GM12878 (cell line): ENCODE data around the gene WDR77. TPM values are rescaled to one million over a fixed set of nuclear protein-coding genes. Genes with fewer than 3 reads are reported as not detected.
A peak's percentile ranks its signal among the peaks of the same experiment; 100 is the strongest.

Source experiments
- ATAC-seq: fragments of 200-7000 bp; cut with Tn5 transposase; 3 replicates; pipeline ENCODE4 v1.9.1; 2020; ENCODE audit warnings: mild to moderate bottlenecking, moderate library complexity
- BruUV-seq: library from RNA; stranded (reverse); fragments of 400-500 nt; replicated peaks from 2 replicates; lab custom pipeline; 2021; lab: Mats Ljungman, UMichigan
- CTCF ChIA-PET: fragments of 300-600 bp; sonication (Branson Sonifier 250); formaldehyde crosslinking; extraction: SDS; loops from one replicate; lab custom pipeline; 2021; ENCODE audit warnings: inconsistent platforms; lab: Yijun Ruan, JAX
- POLR2A ChIA-PET: fragments of 350-600 bp; formaldehyde crosslinking; extraction: SDS; loops from one replicate; lab custom pipeline; 2021; ENCODE audit warnings: inconsistent platforms; lab: Charles Lee
- RAD21 ChIA-PET: fragments of 300-600 bp; sonication (Branson Sonifier 250); formaldehyde crosslinking; loops from one replicate; lab custom pipeline; 2023; ENCODE audit warnings: antibody characterized with exemption; ENCODE audit not compliant: unreplicated experiment; lab: Charles Lee
- SMC1A ChIA-PET: fragments of 300-600 bp; sonication (Branson Sonifier 250); formaldehyde crosslinking; loops from one replicate; lab custom pipeline; 2023; ENCODE audit not compliant: unreplicated experiment, uncharacterized antibody; lab: Charles Lee
- DNase-seq: peaks from one replicate; pipeline ENCODE4 v3.0.0-alpha.2; 2011; ENCODE audit warnings: low read depth, low spot score
- FAIRE-seq: peaks from 3 replicates; lab custom pipeline; 2011; peaks lifted over from hg19 to GRCh38; lab: Jason Lieb, UNC
- H2AFZ ChIP-seq: 2 replicates; pipeline ENCODE4 v1.6.0; 2011; ENCODE audit warnings: low read depth, low read length, control low read depth; ENCODE audit not compliant: control insufficient read depth
- H3K27ac ChIP-seq: 2 replicates; pipeline ENCODE4 v1.5.1; 2011; ENCODE audit warnings: control low read depth; ENCODE audit not compliant: control insufficient read depth, insufficient read depth
- H3K27me3 ChIP-seq, 2 experiments: replicated peaks in 1 of 2; 2 replicates each; pipeline versions ENCODE4 v1.6.0 to v1.6.1; 2011; ENCODE audit warnings: low read length in 1 of 2; ENCODE audit not compliant: control insufficient read depth in 2 of 2, insufficient read depth in 2 of 2
- H3K36me3 ChIP-seq, 2 experiments: 2 replicates each; pipeline ENCODE4 v1.5.1; 2011; ENCODE audit warnings: low read length in 1 of 2; ENCODE audit not compliant: control insufficient read depth in 2 of 2, insufficient read depth in 2 of 2
- H3K4me1 ChIP-seq: 2 replicates; pipeline ENCODE4 v1.6.1; 2011; ENCODE audit warnings: mild to moderate bottlenecking, low read length, moderate library complexity, mixed read lengths; ENCODE audit not compliant: control insufficient read depth, insufficient read depth
- H3K4me2 ChIP-seq: 2 replicates; pipeline ENCODE4 v1.6.0; 2011; ENCODE audit warnings: control low read depth; ENCODE audit not compliant: control insufficient read depth, insufficient read depth
- H3K4me3 ChIP-seq: fragments of 200-600 bp; sonication (generic); 2 replicates; pipeline ENCODE4 v1.5.1; 2016
- H3K79me2 ChIP-seq: 2 replicates; pipeline ENCODE4 v1.6.0; 2011; ENCODE audit warnings: low read length; ENCODE audit not compliant: control insufficient read depth, insufficient read depth
- H3K9ac ChIP-seq: 2 replicates; pipeline ENCODE4 v1.8.0; 2011; ENCODE audit warnings: low read length, control low read depth, mixed read lengths; ENCODE audit not compliant: control insufficient read depth, insufficient read depth
- H3K9me3 ChIP-seq: replicated peaks from 3 replicates; pipeline ENCODE4 v1.5.1; 2011; ENCODE audit warnings: mild to moderate bottlenecking, low read length; ENCODE audit not compliant: control insufficient read depth, insufficient read depth
- H4K20me1 ChIP-seq: 2 replicates; pipeline ENCODE4 v1.6.0; 2011; ENCODE audit not compliant: control insufficient read depth, insufficient read depth
- CREB1 ChIP-seq: IDR thresholded peaks from 2 replicates; pipeline ENCODE4 v1.6.1; 2012; ENCODE audit warnings: low read depth, mild to moderate bottlenecking, inconsistent platforms
- FOS ChIP-seq: IDR thresholded peaks from 3 replicates; pipeline ENCODE4 v1.6.1; 2011; ENCODE audit warnings: borderline replicate concordance; ENCODE audit not compliant: insufficient read length; ENCODE audit errors: extremely low read depth
- FOXK2 ChIP-seq: fragments of 450-650 bp; IDR thresholded peaks from 2 replicates; pipeline ENCODE4 v1.6.1; 2017; ENCODE audit warnings: mild to moderate bottlenecking, moderate library complexity
- FOXM1 ChIP-seq: IDR thresholded peaks from 2 replicates; pipeline ENCODE4 v1.6.1; 2012; ENCODE audit warnings: low read depth, mild to moderate bottlenecking, inconsistent platforms, low read length, moderate library complexity
- GATAD2B ChIP-seq: fragments of 450-650 bp; conservative IDR thresholded peaks from 2 replicates; pipeline ENCODE4 v1.6.1; 2017; ENCODE audit warnings: low read depth, mild to moderate bottlenecking, moderate library complexity
- IRF4 ChIP-seq: IDR thresholded peaks from 2 replicates; pipeline ENCODE4 v1.6.1; 2011; ENCODE audit warnings: low read depth, low read length
- JUND ChIP-seq: IDR thresholded peaks from 2 replicates; pipeline ENCODE4 v1.6.1; 2012; ENCODE audit warnings: low read depth, mild to moderate bottlenecking, low read length, improper control_type of control experiment, moderate library complexity
- KAT2A ChIP-seq: conservative IDR thresholded peaks from 2 replicates; pipeline ENCODE4 v1.6.1; 2011; ENCODE audit warnings: low read depth, low read length; ENCODE audit not compliant: control insufficient read depth
- KLF5 ChIP-seq: fragments of 450-650 bp; IDR thresholded peaks from 2 replicates; pipeline ENCODE4 v1.6.1; 2014; ENCODE audit warnings: mild to moderate bottlenecking; ENCODE audit not compliant: partially characterized antibody
- LARP7 ChIP-seq: fragments of 450-650 bp; IDR thresholded peaks from 2 replicates; pipeline ENCODE4 v1.6.1; 2017; ENCODE audit warnings: mild to moderate bottlenecking
- NR2C2 ChIP-seq: IDR thresholded peaks from 2 replicates; pipeline ENCODE4 v1.6.1; 2011; ENCODE audit warnings: borderline replicate concordance, low read depth; ENCODE audit not compliant: control insufficient read depth, insufficient read length
- POLR2A ChIP-seq: IDR thresholded peaks from 2 replicates; pipeline ENCODE4 v1.6.1; 2011; ENCODE audit warnings: low read depth, mild to moderate bottlenecking, low read length
- POLR2AphosphoS5 ChIP-seq: IDR thresholded peaks from 2 replicates; pipeline ENCODE4 v1.6.1; 2011; ENCODE audit warnings: mild to moderate bottlenecking, low read length, inconsistent platforms
- POU2F2 ChIP-seq: IDR thresholded peaks from 3 replicates; pipeline ENCODE4 v1.6.1; 2011; ENCODE audit warnings: low read depth, mild to moderate bottlenecking, low read length, borderline replicate concordance
- RB1 ChIP-seq: fragments of 450-650 bp; formaldehyde crosslinking; IDR thresholded peaks from 2 replicates; pipeline ENCODE4 v1.6.1; 2017; ENCODE audit warnings: mild to moderate bottlenecking, borderline replicate concordance
- SMC3 ChIP-seq: IDR thresholded peaks from 2 replicates; pipeline ENCODE4 v1.6.1; 2011; ENCODE audit warnings: low read length, improper control_type of control experiment, borderline replicate concordance
- STAT1 ChIP-seq: fragments of 450-650 bp; conservative IDR thresholded peaks from 2 replicates; pipeline ENCODE4 v1.6.1; 2014; ENCODE audit warnings: antibody characterized with exemption, mild to moderate bottlenecking
- ZNF622 ChIP-seq: fragments of 450-650 bp; IDR thresholded peaks from 2 replicates; pipeline ENCODE4 v1.6.1; 2017; ENCODE audit warnings: mild to moderate bottlenecking, inconsistent platforms
- WGBS: methylation state at CpG from one replicate; pipeline ENCODE4 v1.1.6; 2016; ENCODE audit warnings: low lambda C conversion rate; ENCODE audit not compliant: insufficient replicate concordance, insufficient coverage; ENCODE audit errors: missing lambda C conversion rate; 5-methylcytosine and 5-hydroxymethylcytosine counted together
- in situ Hi-C: fragments of 300-500 bp; cut with MboI; formaldehyde crosslinking; loops from 9 replicates; pipeline ENCODE4 v1.14.3; 2018; ENCODE audit warnings: mixed read lengths
- intact Hi-C: fragments of 100-400 bp; cut with micrococcal nuclease; formaldehyde crosslinking; loops from one replicate; pipeline ENCODE4 v1.14.2; 2022; ENCODE audit not compliant: unreplicated experiment
- polyA plus RNA-seq, 11 experiments: library from polyadenylated mRNA; depleted of rRNA in 4 of 11; unstranded in 6 of 11; stranded (reverse) in 5 of 11; fragments of >200 nt; fragmentation: Nextera tagmentation in 4 of 11; fragmentation: Illumina TruSeq in 1 of 11; extraction: Ambion mirVana in 4 of 11; extraction: Trizol in 1 of 11; gene quantifications; 1 replicate in 1 of 11; 2 replicates in 10 of 11; pipeline versions ENCODE4 v1.2.1 to v1.2.3, GENCODE V29; 2011 to 2016; ENCODE audit warnings: inconsistent platforms in 2 of 11, missing spikeins in 2 of 11, low read depth in 1 of 11
- total RNA-seq, 4 experiments: library from RNA; depleted of rRNA in 3 of 4; stranded (reverse); fragments of >200 nt in 3 of 4; fragmentation: Illumina TruSeq in 1 of 4; extraction: Trizol in 1 of 4; gene quantifications; 2 replicates each; pipeline versions ENCODE4 v1.2.1 to v1.2.3, GENCODE V29; 2013 to 2021
- TF ChIP-seq, protein P1 (sequence below): IDR thresholded peaks from 2 replicates; pipeline ENCODE4 v1.6.1; 2011; ENCODE audit warnings: low read depth, low read length, improper control_type of control experiment, borderline replicate concordance
- TF ChIP-seq, protein P2 (sequence below): IDR thresholded peaks from 2 replicates; pipeline ENCODE4 v1.6.1; 2011; ENCODE audit warnings: borderline replicate concordance, low read depth, mild to moderate bottlenecking, moderate library complexity, low read length; ENCODE audit not compliant: insufficient read depth, poor library complexity, severe bottlenecking
- TF ChIP-seq, protein P3 (sequence below): fragments of 450-650 bp; conservative IDR thresholded peaks from 2 replicates; pipeline ENCODE4 v1.6.1; 2017; ENCODE audit warnings: mild to moderate bottlenecking, moderate library complexity

Gene WDR77
- total and polyA plus RNA-seq, 10 of the 15 experiments (the other 5 are each of a cell fraction or from before 2014, with no cell fraction given) = 12.7 to 167 (median 67.1) TPM

DNA sequence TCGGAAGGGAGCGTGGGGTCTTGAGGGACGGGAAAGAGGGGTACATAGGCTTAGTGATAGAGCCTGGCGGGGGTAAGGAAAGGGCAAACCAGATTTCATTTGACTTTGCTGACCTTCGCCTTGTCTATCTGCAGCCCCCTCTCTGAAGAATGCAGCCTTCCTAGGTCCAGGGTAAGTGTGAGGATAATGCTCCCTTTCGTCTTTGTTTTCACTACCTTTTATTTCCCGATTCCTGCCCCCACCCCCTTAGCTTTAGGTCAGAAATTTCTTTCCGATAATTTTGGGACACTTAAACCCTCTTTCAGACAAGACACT lies 604 bp upstream of the WDR77 start:
- CTCF ChIA-PET = interaction anchor here (1.0 to 5.0 kb wide), 4 partner anchors 8 to 318 kb away, joined by 3 to 32 read pairs (median 4); no protein-coding TSS in a partner anchor
- POLR2A ChIA-PET = no interaction called here
- peak overlapping the region; percentile 95 for H3K27ac ChIP-seq
- H3K9me3 ChIP-seq = no peaks in the 10 kb centered on the region
- SMC1A ChIA-PET = interaction anchor here (0.7 to 2.8 kb wide), 4 partner anchors 26 to 320 kb away, joined by 3 to 20 read pairs (median 4); no protein-coding TSS in a partner anchor
- RAD21 ChIA-PET = no interaction called here
- peak overlapping the region; percentile 99 for H3K9ac ChIP-seq
- peak overlapping the region; percentile 96 for H3K4me2 ChIP-seq
- no peaks in the 10 kb centered on the region for H4K20me1 ChIP-seq
- FAIRE-seq (no peak), ATAC-seq (no peak), DNase-seq (no peak)
- H3K4me3 ChIP-seq = peak overlapping the region; percentile 90
- intact Hi-C loops (loop anchor here (2.0 to 5.0 kb wide), 2 partner anchors 58 to 305 kb away; partner anchors contain the start of gene DDX20), in situ Hi-C loops (no loop called here)
- peak overlapping the region; percentile 93 for H2AFZ ChIP-seq
- 2% methylated on average over 6 of the region's 8 CpGs for WGBS
- no TSS peak for BruUV-seq
- peaks cover 84% of the 10 kb centered on the region for H3K79me2 ChIP-seq
- peaks cover 24% of the 10 kb centered on the region for H3K4me1 ChIP-seq
- no peaks in the 10 kb centered on the region for H3K27me3 ChIP-seq
- H3K36me3 ChIP-seq = peaks cover 0 to 17% of the 10 kb centered on the region in 2 experiments; a peak in 2 of 4 replicates
- TF ChIP-seq FOS = no peak
- TF ChIP-seq RB1 = 0 out of 2 replicates have a peak, but pooled peaks have one; percentile 17
- TF ChIP-seq STAT1 = no peak
- TF ChIP-seq POLR2A = no peak
- TF ChIP-seq KLF5 = no peak
- 0 out of 2 replicates have a peak, but pooled peaks have one; percentile 4 for TF ChIP-seq POLR2AphosphoS5
- no peak for TF ChIP-seq ZNF622
- 0 out of 2 replicates have a peak, but pooled peaks have one; percentile 9 for TF ChIP-seq GATAD2B
- no peak for TF ChIP-seq IRF4
- TF ChIP-seq NR2C2 = no peak
- TF ChIP-seq JUND = no peak
- TF ChIP-seq LARP7 = 0 out of 2 replicates have a peak, but pooled peaks have one; percentile 27
- TF ChIP-seq, protein P1, sequence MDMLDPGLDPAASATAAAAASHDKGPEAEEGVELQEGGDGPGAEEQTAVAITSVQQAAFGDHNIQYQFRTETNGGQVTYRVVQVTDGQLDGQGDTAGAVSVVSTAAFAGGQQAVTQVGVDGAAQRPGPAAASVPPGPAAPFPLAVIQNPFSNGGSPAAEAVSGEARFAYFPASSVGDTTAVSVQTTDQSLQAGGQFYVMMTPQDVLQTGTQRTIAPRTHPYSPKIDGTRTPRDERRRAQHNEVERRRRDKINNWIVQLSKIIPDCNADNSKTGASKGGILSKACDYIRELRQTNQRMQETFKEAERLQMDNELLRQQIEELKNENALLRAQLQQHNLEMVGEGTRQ = no peak
- TF ChIP-seq KAT2A = no peak
- TF ChIP-seq, protein P2, sequence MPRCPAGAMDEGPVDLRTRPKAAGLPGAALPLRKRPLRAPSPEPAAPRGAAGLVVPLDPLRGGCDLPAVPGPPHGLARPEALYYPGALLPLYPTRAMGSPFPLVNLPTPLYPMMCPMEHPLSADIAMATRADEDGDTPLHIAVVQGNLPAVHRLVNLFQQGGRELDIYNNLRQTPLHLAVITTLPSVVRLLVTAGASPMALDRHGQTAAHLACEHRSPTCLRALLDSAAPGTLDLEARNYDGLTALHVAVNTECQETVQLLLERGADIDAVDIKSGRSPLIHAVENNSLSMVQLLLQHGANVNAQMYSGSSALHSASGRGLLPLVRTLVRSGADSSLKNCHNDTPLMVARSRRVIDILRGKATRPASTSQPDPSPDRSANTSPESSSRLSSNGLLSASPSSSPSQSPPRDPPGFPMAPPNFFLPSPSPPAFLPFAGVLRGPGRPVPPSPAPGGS = no peak
- TF ChIP-seq FOXM1 = no peak
- no peak for TF ChIP-seq POU2F2
- no peak for TF ChIP-seq SMC3
- TF ChIP-seq FOXK2 = no peak
- no peak for TF ChIP-seq CREB1
- TF ChIP-seq, protein P3, sequence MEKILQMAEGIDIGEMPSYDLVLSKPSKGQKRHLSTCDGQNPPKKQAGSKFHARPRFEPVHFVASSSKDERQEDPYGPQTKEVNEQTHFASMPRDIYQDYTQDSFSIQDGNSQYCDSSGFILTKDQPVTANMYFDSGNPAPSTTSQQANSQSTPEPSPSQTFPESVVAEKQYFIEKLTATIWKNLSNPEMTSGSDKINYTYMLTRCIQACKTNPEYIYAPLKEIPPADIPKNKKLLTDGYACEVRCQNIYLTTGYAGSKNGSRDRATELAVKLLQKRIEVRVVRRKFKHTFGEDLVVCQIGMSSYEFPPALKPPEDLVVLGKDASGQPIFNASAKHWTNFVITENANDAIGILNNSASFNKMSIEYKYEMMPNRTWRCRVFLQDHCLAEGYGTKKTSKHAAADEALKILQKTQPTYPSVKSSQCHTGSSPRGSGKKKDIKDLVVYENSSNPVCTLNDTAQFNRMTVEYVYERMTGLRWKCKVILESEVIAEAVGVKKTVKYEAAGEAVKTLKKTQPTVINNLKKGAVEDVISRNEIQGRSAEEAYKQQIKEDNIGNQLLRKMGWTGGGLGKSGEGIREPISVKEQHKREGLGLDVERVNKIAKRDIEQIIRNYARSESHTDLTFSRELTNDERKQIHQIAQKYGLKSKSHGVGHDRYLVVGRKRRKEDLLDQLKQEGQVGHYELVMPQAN = peak; percentile 2; the same call in 1 of the 2 replicates
